Stimulated activated CD4-positive, alpha-beta T cell treated with anti-CD3 and anti-CD28 coated beads, Interleukin-2, amount 100 ng/mL, for 24 hours (primary cell): Measurements from ENCODE around the gene WDR87.
"Not testable (repeated sequence)": the region's sequence is repeated elsewhere in the genome, so short reads cannot be mapped to it uniquely, and the experiment has no call there.

ENCODE experiments used
- DNase-seq, 2 donors: peaks; one replicate each; pipeline ENCODE4 v3.0.0-alpha.2; 2020

Gene WDR87

GRCh38 chr19:37874784-37875183 is 31.6 kb downstream of the WDR87 start:
- no peak for DNase-seq

DNA sequence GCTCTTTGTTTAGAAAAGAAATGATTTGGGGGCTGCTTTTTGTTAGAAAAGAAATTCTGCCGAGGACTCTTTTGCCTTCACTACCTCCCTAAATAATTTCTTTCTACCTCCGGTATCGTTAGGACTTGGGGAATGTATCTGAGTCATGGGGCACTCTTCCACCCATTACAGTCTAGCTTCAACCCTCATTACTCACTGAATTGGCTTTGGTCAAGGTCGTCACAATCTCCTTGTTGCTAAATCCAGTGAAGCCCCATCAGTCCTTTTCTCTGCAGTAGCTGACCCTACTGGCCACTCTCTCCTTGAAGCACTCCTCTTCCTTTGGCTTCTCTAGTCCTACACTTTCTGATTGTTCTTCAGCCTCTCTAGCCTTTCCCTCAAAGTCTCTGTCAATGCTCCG is 34.0 kb downstream of the WDR87 start:
- no peak for DNase-seq

- no peak for DNase-seq
Measured at GRCh38 chr19:37869766-37870340, 36.5 kb downstream of the WDR87 start.

GRCh38 chr19:37867831-37868230 is 38.6 kb downstream of the WDR87 start:
- no peak for DNase-seq

DNA sequence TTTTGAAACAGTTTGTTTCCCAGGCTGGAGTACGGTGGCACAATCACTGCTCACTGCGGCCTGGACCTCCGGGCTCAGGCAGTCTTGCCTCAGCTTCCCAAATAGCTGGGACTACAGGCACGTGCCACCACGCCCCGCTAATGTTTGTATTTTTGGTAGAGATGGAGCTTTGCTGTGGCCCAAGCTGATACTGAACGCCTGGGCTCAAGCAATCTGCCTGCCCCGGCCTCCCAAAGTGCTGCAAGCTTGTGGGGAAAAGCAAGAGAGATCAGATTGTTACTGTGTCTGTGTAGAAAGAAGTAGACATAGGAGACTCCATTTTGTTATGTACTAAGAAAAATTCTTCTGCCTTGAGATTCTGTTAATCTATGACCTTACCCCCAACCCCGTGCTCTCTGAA is 40.5 kb downstream of the WDR87 start:
- DNase-seq = not testable (repeated sequence)

GRCh38 chr19:37864501-37864900 is 41.9 kb downstream of the WDR87 start:
- DNase-seq = no peak

- DNase-seq = peak in 1 of 2 donors; percentile 62
Measured at GRCh38 chr19:37855098-37855497, 51.3 kb downstream of the WDR87 start.

- DNase-seq = no peak
Measured at GRCh38 chr19:37845932-37846331, 60.5 kb downstream of the WDR87 start.
